GM04504 (cell line): ENCODE measurements around the gene GALE.
"Not testable (repeated sequence)": the region's sequence is repeated elsewhere in the genome, so short reads cannot be mapped to it uniquely, and the experiment has no call there.

Experiments used
- DNase-seq: peaks from one replicate; pipeline ENCODE4 v3.0.0-alpha.2; 2012; ENCODE audit warnings: low read depth

GALE gene

GRCh38 chr1:23800400-23801337 lies at the start of gene GALE:
Gene GALE, minus strand, starts transcription at chr1:23800754. Its CDS starts 1,747 bp downstream, at chr1:23799007.
- peak; percentile 87 for DNase-seq

- DNase-seq = no peak
These were observed 48.4 kb upstream of the GALE start for GRCh38 chr1:23848673-23849616.

- DNase-seq = not testable (repeated sequence)
These were observed 47.0 kb upstream of the GALE start for GRCh38 chr1:23847482-23848095.

- no peak for DNase-seq
These were observed 44.6 kb upstream of the GALE start for GRCh38 chr1:23845163-23845562.

- no peak for DNase-seq
These were observed 43.1 kb upstream of the GALE start for GRCh38 chr1:23843644-23844043.

GRCh38 chr1:23838401-23838866 lies 37.9 kb upstream of the GALE start:
- peak; percentile 8 for DNase-seq

GRCh38 chr1:23837908-23838307 lies 37.4 kb upstream of the GALE start:
- DNase-seq = no peak

GRCh38 chr1:23836037-23836436 lies 35.5 kb upstream of the GALE start:
- DNase-seq = no peak

- DNase-seq = not testable (repeated sequence)
These were observed 33.6 kb upstream of the GALE start for GRCh38 chr1:23834156-23834555.

- DNase-seq = no peak
These were observed 27.2 kb upstream of the GALE start for GRCh38 chr1:23827717-23828116.

GRCh38 chr1:23826590-23826989 lies 26.0 kb upstream of the GALE start:
- not testable (repeated sequence) for DNase-seq

GRCh38 chr1:23825762-23826522 lies 25.4 kb upstream of the GALE start:
- no peak for DNase-seq

GRCh38 chr1:23825076-23825761 lies 24.7 kb upstream of the GALE start, which contains the start of gene HMGCL:
Gene HMGCL, minus strand, starts transcription at chr1:23825429. Its CDS starts 14 bp downstream, at chr1:23825415.
- DNase-seq = peak; percentile 71

- DNase-seq = no peak
These were observed 24.1 kb upstream of the GALE start for GRCh38 chr1:23824711-23825075.

GRCh38 chr1:23823767-23824166 lies 23.2 kb upstream of the GALE start:
- no peak for DNase-seq

GRCh38 chr1:23817633-23818032 lies 17.1 kb upstream of the GALE start:
- DNase-seq = no peak

- DNase-seq = no peak
These were observed 16.4 kb upstream of the GALE start for GRCh38 chr1:23816906-23817305.

- DNase-seq = no peak
These were observed 15.8 kb upstream of the GALE start for GRCh38 chr1:23816361-23816760.

- no peak for DNase-seq
These were observed 13.5 kb upstream of the GALE start for GRCh38 chr1:23814016-23814415.

GRCh38 chr1:23810818-23811540 lies 10.4 kb upstream of the GALE start:
- no peak for DNase-seq
